H1 (cell line): ENCODE data around the gene PDZD11. TPM values are rescaled to one million over a fixed set of nuclear protein-coding genes. Genes with fewer than 3 reads are reported as not detected.

Experiments
- CTCF ChIA-PET: fragments of 300-600 bp; sonication (Branson Sonifier 250); formaldehyde crosslinking; loops from one replicate; lab custom pipeline; 2021; ENCODE audit not compliant: partially characterized antibody; lab: Charles Lee
- POLR2A ChIA-PET: fragments of 300-600 bp; sonication (Branson Sonifier 250); formaldehyde crosslinking; loops from one replicate; lab custom pipeline; 2021; ENCODE audit warnings: inconsistent platforms; ENCODE audit not compliant: partially characterized antibody; lab: Charles Lee
- DNase-seq, 2 experiments: peaks; one replicate each; pipeline versions ENCODE4 v3.0.0 to v3.0.0-alpha.2; 2010 to 2022; ENCODE audit warnings: low spot score in 2 of 2, low read depth in 1 of 2, mixed read lengths in 1 of 2
- FAIRE-seq: peaks from 2 replicates; lab custom pipeline; 2011; peaks lifted over from hg19 to GRCh38; lab: Jason Lieb, UNC
- H2AFZ ChIP-seq: 2 replicates; pipeline ENCODE4 v1.8.1; 2012; ENCODE audit warnings: low read length, inconsistent platforms
- H2AK5ac ChIP-seq: 2 replicates; pipeline ENCODE4 v1.6.1; 2013; ENCODE audit warnings: low read depth, low read length
- H2BK120ac ChIP-seq: replicated peaks from 2 replicates; pipeline ENCODE3; 2013; ENCODE audit warnings: low read depth, low read length, inconsistent platforms
- H2BK12ac ChIP-seq: 2 replicates; pipeline ENCODE4 v1.6.1; 2013; ENCODE audit warnings: low read depth, low read length
- H2BK15ac ChIP-seq: 2 replicates; pipeline ENCODE4 v1.6.1; 2013; ENCODE audit warnings: low read length
- H2BK20ac ChIP-seq: 2 replicates; pipeline ENCODE4 v1.6.1; 2013; ENCODE audit warnings: low read length
- H2BK5ac ChIP-seq: 2 replicates; pipeline ENCODE4 v1.6.1; 2013; ENCODE audit warnings: low read depth, low read length
- H3K14ac ChIP-seq: 2 replicates; pipeline ENCODE4 v1.6.1; 2013; ENCODE audit warnings: inconsistent platforms; ENCODE audit not compliant: insufficient read length
- H3K18ac ChIP-seq: 2 replicates; pipeline ENCODE4 v1.6.1; 2013; ENCODE audit warnings: low read length; ENCODE audit errors: extremely low read depth
- H3K23ac ChIP-seq: 2 replicates; pipeline ENCODE4 v1.6.1; 2013; ENCODE audit warnings: inconsistent platforms; ENCODE audit not compliant: insufficient read length
- H3K23me2 ChIP-seq: 2 replicates; pipeline ENCODE4 v1.6.1; 2013; ENCODE audit warnings: low read depth, low read length
- H3K27ac ChIP-seq: 2 replicates; pipeline ENCODE4 v1.6.1; 2011; ENCODE audit warnings: low read depth, low read length, inconsistent platforms
- H3K27me3 ChIP-seq, 4 experiments: replicated peaks in 1 of 4; 1 replicate in 1 of 4; 2 replicates in 3 of 4; pipeline versions ENCODE4 v1.6.1 to v1.8.1; 2011 to 2013; ENCODE audit warnings: low read length in 3 of 4, mild to moderate bottlenecking in 3 of 4, inconsistent platforms in 2 of 4, mixed read lengths in 2 of 4, moderate library complexity in 1 of 4; ENCODE audit not compliant: control insufficient read depth in 3 of 4, insufficient read depth in 3 of 4; ENCODE audit errors: extremely low read depth in 1 of 4
- H3K36me3 ChIP-seq, 4 experiments: 2 replicates each; pipeline versions ENCODE4 v1.6.1 to v1.8.1; 2011 to 2013; ENCODE audit warnings: mild to moderate bottlenecking in 4 of 4, low read length in 3 of 4, moderate library complexity in 2 of 4, control low read depth in 1 of 4, inconsistent platforms in 1 of 4; ENCODE audit not compliant: insufficient read depth in 4 of 4, control insufficient read depth in 2 of 4
- H3K4ac ChIP-seq: replicated peaks from 2 replicates; pipeline ENCODE3; 2013; ENCODE audit warnings: low read length, low read depth, mixed read lengths, inconsistent platforms; ENCODE audit not compliant: insufficient read length
- H3K4me1 ChIP-seq, 4 experiments: replicated peaks in 1 of 4; 1 replicate in 1 of 4; 2 replicates in 3 of 4; pipeline versions ENCODE4 v1.6.1 to v1.8.1; 2011 to 2013; ENCODE audit warnings: low read length in 3 of 4, inconsistent platforms in 2 of 4, mixed read lengths in 1 of 4; ENCODE audit not compliant: insufficient read depth in 4 of 4, control insufficient read depth in 3 of 4
- H3K4me2 ChIP-seq, 2 experiments: 2 replicates each; pipeline versions ENCODE4 v1.6.1 to v1.8.1; 2011 to 2013; ENCODE audit warnings: low read depth in 2 of 2, low read length in 2 of 2, control low read depth in 1 of 2, inconsistent platforms in 1 of 2, mild to moderate bottlenecking in 1 of 2; ENCODE audit not compliant: insufficient read depth in 1 of 2
- H3K4me3 ChIP-seq, 4 experiments: fragments of 200-600, 300-600 bp in 1 of 4; sonication (generic), shearing (Covaris generic), sonication (Bioruptor Twin) in 1 of 4; 2 replicates each; pipeline versions ENCODE4 v1.5.1 to v1.8.1; 2011 to 2016; ENCODE audit warnings: low read length in 4 of 4, low read depth in 3 of 4, control low read depth in 2 of 4, inconsistent platforms in 2 of 4, mild to moderate bottlenecking in 2 of 4, mixed read lengths in 1 of 4, moderate library complexity in 1 of 4; ENCODE audit not compliant: insufficient read depth in 2 of 4; ENCODE audit errors: extremely low read depth in 1 of 4
- H3K56ac ChIP-seq: replicated peaks from 2 replicates; pipeline ENCODE3; 2013; ENCODE audit warnings: low read depth, mild to moderate bottlenecking, mixed read lengths, low read length, inconsistent platforms; ENCODE audit not compliant: insufficient read length
- H3K79me1 ChIP-seq: 2 replicates; pipeline ENCODE4 v1.6.1; 2013; ENCODE audit warnings: low read depth, low read length, control low read depth
- H3K79me2 ChIP-seq, 2 experiments: 2 replicates each; pipeline versions ENCODE4 v1.6.1 to v1.8.1; 2012 to 2013; ENCODE audit warnings: low read length in 2 of 2, mild to moderate bottlenecking in 2 of 2, inconsistent platforms in 1 of 2; ENCODE audit not compliant: insufficient read depth in 2 of 2, control insufficient read depth in 1 of 2
- H3K9ac ChIP-seq, 4 experiments: replicated peaks in 1 of 4; 1 replicate in 1 of 4; 2 replicates in 3 of 4; pipeline versions ENCODE4 v1.6.1 to v1.8.1; 2011 to 2013; ENCODE audit warnings: low read depth in 3 of 4, low read length in 3 of 4, control low read depth in 2 of 4, mild to moderate bottlenecking in 2 of 4, moderate library complexity in 2 of 4, inconsistent platforms in 1 of 4; ENCODE audit errors: extremely low read depth in 1 of 4
- H3K9me3 ChIP-seq, 2 experiments: 2 replicates each; pipeline versions ENCODE4 v1.6.1 to v1.8.1; 2012 to 2013; ENCODE audit warnings: mild to moderate bottlenecking in 2 of 2, moderate library complexity in 2 of 2, control low read depth in 1 of 2, inconsistent platforms in 1 of 2, low read depth in 1 of 2, low read length in 1 of 2, mixed read lengths in 1 of 2; ENCODE audit not compliant: insufficient read depth in 2 of 2
- H4K20me1 ChIP-seq, 2 experiments: replicated peaks in 1 of 2; 2 replicates each; pipeline versions ENCODE3 to v1.8.1; 2011 to 2013; ENCODE audit warnings: inconsistent platforms in 2 of 2, low read length in 2 of 2, mild to moderate bottlenecking in 1 of 2; ENCODE audit not compliant: insufficient read depth in 2 of 2, control insufficient read depth in 1 of 2
- H4K5ac ChIP-seq: 2 replicates; pipeline ENCODE4 v1.6.1; 2013; ENCODE audit warnings: low read length, low read depth, mixed read lengths, inconsistent platforms; ENCODE audit not compliant: insufficient read length
- H4K8ac ChIP-seq: 2 replicates; pipeline ENCODE4 v1.8.0; 2013; ENCODE audit warnings: mild to moderate bottlenecking, moderate library complexity, low read length, inconsistent platforms; ENCODE audit not compliant: insufficient read depth; ENCODE audit errors: extremely low read depth
- H4K91ac ChIP-seq: replicated peaks from 2 replicates; pipeline ENCODE3; 2013; ENCODE audit warnings: low read length, mixed read lengths, inconsistent platforms; ENCODE audit not compliant: insufficient read length
- BCL11A ChIP-seq, 2 experiments: IDR thresholded peaks; one replicate each; pipeline ENCODE4 v1.6.1; 2011; ENCODE audit warnings: low read depth in 2 of 2, low read length in 2 of 2, mild to moderate bottlenecking in 2 of 2
- BRCA1 ChIP-seq: IDR thresholded peaks from 2 replicates; pipeline ENCODE4 v1.6.1; 2012; ENCODE audit warnings: low read depth, low read length, improper control_type of control experiment
- CBX5 ChIP-seq: fragments of 300-800, 300-1000 bp; sonication (generic); IDR thresholded peaks from 2 replicates; pipeline ENCODE4 v1.7.1; 2016; ENCODE audit warnings: antibody characterized with exemption, low read length, low read depth
- CEBPB ChIP-seq: IDR thresholded peaks from 2 replicates; pipeline ENCODE4 v1.6.1; 2012; ENCODE audit warnings: low read depth, low read length
- CHD1 ChIP-seq: IDR thresholded peaks from 2 replicates; pipeline ENCODE4 v1.6.1; 2012; ENCODE audit warnings: low read depth, low read length, improper control_type of control experiment
- HDAC2 ChIP-seq, 2 experiments: fragments of 300-600 bp in 1 of 2; sonication (generic) in 1 of 2; IDR thresholded peaks; 2 replicates each; pipeline ENCODE4 v1.6.1; 2011 to 2012; ENCODE audit warnings: low read depth in 2 of 2, low read length in 2 of 2, mild to moderate bottlenecking in 2 of 2, moderate library complexity in 2 of 2, borderline replicate concordance in 1 of 2, inconsistent platforms in 1 of 2
- KDM5A ChIP-seq: fragments of 200-600 bp; IDR thresholded peaks from 2 replicates; pipeline ENCODE4 v1.7.1; 2012; ENCODE audit warnings: mild to moderate bottlenecking, low read length, inconsistent platforms, mixed read lengths
- MAFK ChIP-seq: IDR thresholded peaks from 2 replicates; pipeline ENCODE4 v1.6.1; 2012; ENCODE audit warnings: low read depth, mild to moderate bottlenecking, improper control_type of control experiment, low read length
- NRF1 ChIP-seq: IDR thresholded peaks from 2 replicates; pipeline ENCODE4 v1.6.1; 2011; ENCODE audit warnings: mild to moderate bottlenecking, low read depth, low read length, improper control_type of control experiment
- PHF8 ChIP-seq: fragments of 200-600 bp; sonication (generic); conservative IDR thresholded peaks from 2 replicates; pipeline ENCODE4 v1.7.1; 2012; ENCODE audit warnings: low read depth, mild to moderate bottlenecking, inconsistent platforms, low read length, moderate library complexity
- RFX5 ChIP-seq: IDR thresholded peaks from 2 replicates; pipeline ENCODE4 v1.6.1; 2011; ENCODE audit warnings: low read depth, low read length, improper control_type of control experiment, borderline replicate concordance
- RXRA ChIP-seq: IDR thresholded peaks from 2 replicates; pipeline ENCODE4 v1.6.1; 2011; ENCODE audit warnings: low read depth, mild to moderate bottlenecking, low read length, moderate library complexity; ENCODE audit not compliant: insufficient read depth
- SP1 ChIP-seq: IDR thresholded peaks from 2 replicates; pipeline ENCODE4 v1.6.1; 2011; ENCODE audit warnings: low read depth, low read length
- YY1 ChIP-seq: IDR thresholded peaks from 2 replicates; pipeline ENCODE4 v1.6.1; 2011; ENCODE audit warnings: low read depth, mild to moderate bottlenecking, low read length
- WGBS, 2 experiments: shearing (Covaris generic) in 1 of 2; methylation state at CpG; one replicate each; pipeline versions ENCODE4 v1.1.6 to v1.1.7; 2013 to 2015; ENCODE audit warnings: low lambda C conversion rate in 2 of 2, mixed read lengths in 2 of 2, inconsistent platforms in 1 of 2, low coverage in 1 of 2, missing lambda C conversion rate in 1 of 2; ENCODE audit not compliant: insufficient replicate concordance in 2 of 2, insufficient coverage in 1 of 2, insufficient read length in 1 of 2; ENCODE audit errors: extremely low coverage in 1 of 2, missing lambda C conversion rate in 1 of 2; 5-methylcytosine and 5-hydroxymethylcytosine counted together
- polyA plus RNA-seq, 7 experiments: library from polyadenylated mRNA; depleted of rRNA in 3 of 7; stranded (reverse) in 5 of 7; unstranded in 2 of 7; fragments of >200 nt in 5 of 7; fragments of 200-250 nt in 2 of 7; gene quantifications; 1 replicate in 5 of 7; 2 replicates in 1 of 7; 4 replicates in 1 of 7; pipeline versions ENCODE4 v1.2.1 to v1.2.3, GENCODE V29; 2011 to 2013; ENCODE audit warnings: missing spikeins in 2 of 7, mixed read lengths in 2 of 7
- total RNA-seq: library from RNA; stranded (reverse); fragmentation: NEBNext Ultra II Directional; extraction: Animal tissue kit (Norgen Biotek cat#: 25700); gene quantifications from 2 replicates; pipeline ENCODE4 v1.2.1, GENCODE V29; 2021
- TF ChIP-seq, protein P1 (sequence below): IDR thresholded peaks from 2 replicates; pipeline ENCODE4 v1.6.1; 2011; ENCODE audit warnings: low read depth, mild to moderate bottlenecking, low read length; ENCODE audit not compliant: insufficient read depth

PDZD11 gene
- total and polyA plus RNA-seq, 2 of the 8 experiments (the other 6 are each of a cell fraction or from before 2014, with no cell fraction given): 31.5 to 55.9 TPM

DNA sequence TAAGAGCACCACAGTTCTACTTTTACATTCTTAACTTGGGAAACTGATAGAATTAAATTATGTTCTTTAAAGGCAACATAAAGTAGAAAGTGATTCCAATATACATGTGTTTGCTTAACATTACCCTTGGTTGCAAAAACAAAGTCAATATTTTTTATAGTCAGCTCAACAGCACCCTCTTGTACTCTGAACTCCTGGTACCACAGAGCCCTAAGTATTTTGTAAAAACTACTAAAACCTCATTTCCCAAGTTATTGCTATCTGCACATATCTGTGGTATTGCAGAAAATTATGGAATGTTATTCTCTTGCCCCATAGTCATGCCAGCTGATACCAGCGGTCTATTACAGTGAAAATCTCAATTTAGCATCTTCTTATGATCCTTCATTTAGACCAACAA is 3.1 kb upstream of the PDZD11 start:
- Histone ChIP-seq H3K9me3 (no peaks in the 10 kb centered on the region), H3K23me2 (no peaks in the 10 kb centered on the region; the same call in 1 of the 2 replicates), H3K4ac (no peak overlapping the region), H2BK15ac (no peak overlapping the region), H3K4me3 (no peak overlapping the region), H2BK20ac (no peak overlapping the region), H2BK5ac (no peak overlapping the region), H2BK120ac (no peak overlapping the region), H3K23ac (no peak overlapping the region), H3K18ac (no peak overlapping the region), H3K14ac (no peak overlapping the region), H3K4me2 (no peak overlapping the region), H2AK5ac (no peak overlapping the region), H4K8ac (no peak overlapping the region), H3K27me3 (no peaks in the 10 kb centered on the region), H3K79me2 (peaks cover 0 to 18% of the 10 kb centered on the region in 2 experiments; a peak in 2 of 4 replicates), H4K20me1 (no peaks in the 10 kb centered on the region), H4K5ac (no peak overlapping the region), H4K91ac (no peak overlapping the region), H3K27ac (no peak overlapping the region), H3K56ac (no peak overlapping the region), H3K79me1 (no peaks in the 10 kb centered on the region; the same call in 1 of the 2 replicates), H3K4me1 (no peaks in the 10 kb centered on the region; a peak in 2 of 7 replicates), H3K36me3 (peaks cover 0 to 14% (median 5%) of the 10 kb centered on the region in 4 experiments; a peak in 4 of 8 replicates), H3K9ac (no peak overlapping the region), H2BK12ac (no peak overlapping the region), H2AFZ (no peak overlapping the region)
- POLR2A ChIA-PET: no interaction called here
- DNase-seq (no peak), FAIRE-seq (no peak)
- WGBS, 2 experiments: 0% methylated on average over 1 of the region's 1 CpG; no CpG with 5 or more reads in 1 of the 2 experiments
- CTCF ChIA-PET: no interaction called here
- TF ChIP-seq YY1 (no peak), BRCA1 (no peak), CHD1 (no peak), RFX5 (no peak), BCL11A (IDR thresholded peaks at IDR 0.05; ENCODE audit: low read depth in 2 of 2, low read length in 2 of 2) (no peak), MAFK (no peak), CEBPB (no peak), PHF8 (no peak), CBX5 (no peak), NRF1 (no peak), HDAC2 (IDR thresholded peaks at IDR 0.05; ENCODE audit: borderline replicate concordance in 1 of 2, low read depth in 2 of 2, low read length in 2 of 2) (no peak), SP1 (no peak), RXRA (no peak), KDM5A (no peak)
- TF ChIP-seq, protein P1, sequence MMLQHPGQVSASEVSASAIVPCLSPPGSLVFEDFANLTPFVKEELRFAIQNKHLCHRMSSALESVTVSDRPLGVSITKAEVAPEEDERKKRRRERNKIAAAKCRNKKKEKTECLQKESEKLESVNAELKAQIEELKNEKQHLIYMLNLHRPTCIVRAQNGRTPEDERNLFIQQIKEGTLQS: no peak
